MCF 10A (cell line): ENCODE data around the gene PRSS3. TPM values are rescaled to one million over a fixed set of nuclear protein-coding genes. Genes with fewer than 3 reads are reported as not detected.

Source experiments
- total RNA-seq: library from RNA; stranded (reverse); gene quantifications from 2 replicates; pipeline ENCODE4 v1.2.3, GENCODE V29; 2022

PRSS3 gene
- total RNA-seq, 1 experiment from 2014 or later: 1.4 TPM

Other genes with a start within 250 kb of the PRSS3 start
- gene UBE2R2, start 21.6 kb downstream of the PRSS3 start, total RNA-seq: 33.8 and 41.6 TPM in 2 replicates